ENCODE measurements around the gene NMT1.

- TF ChIP-seq CTCF (IDR thresholded peaks at IDR 0.05) (no peak), POLR2A (IDR thresholded peaks at IDR 0.05) (no peak)
Measured at GRCh38 chr17:45149669-45150664, 88.8 kb downstream of the NMT1 start.
